Activated CD4-positive, alpha-beta T cell treated with anti-CD3 and anti-CD28 coated beads for 1 hour (primary cell): ENCODE data around the gene NLRP9.

Source experiments
- DNase-seq: peaks from one replicate; pipeline ENCODE4 v3.0.0-alpha.2; 2020

NLRP9 gene

DNA sequence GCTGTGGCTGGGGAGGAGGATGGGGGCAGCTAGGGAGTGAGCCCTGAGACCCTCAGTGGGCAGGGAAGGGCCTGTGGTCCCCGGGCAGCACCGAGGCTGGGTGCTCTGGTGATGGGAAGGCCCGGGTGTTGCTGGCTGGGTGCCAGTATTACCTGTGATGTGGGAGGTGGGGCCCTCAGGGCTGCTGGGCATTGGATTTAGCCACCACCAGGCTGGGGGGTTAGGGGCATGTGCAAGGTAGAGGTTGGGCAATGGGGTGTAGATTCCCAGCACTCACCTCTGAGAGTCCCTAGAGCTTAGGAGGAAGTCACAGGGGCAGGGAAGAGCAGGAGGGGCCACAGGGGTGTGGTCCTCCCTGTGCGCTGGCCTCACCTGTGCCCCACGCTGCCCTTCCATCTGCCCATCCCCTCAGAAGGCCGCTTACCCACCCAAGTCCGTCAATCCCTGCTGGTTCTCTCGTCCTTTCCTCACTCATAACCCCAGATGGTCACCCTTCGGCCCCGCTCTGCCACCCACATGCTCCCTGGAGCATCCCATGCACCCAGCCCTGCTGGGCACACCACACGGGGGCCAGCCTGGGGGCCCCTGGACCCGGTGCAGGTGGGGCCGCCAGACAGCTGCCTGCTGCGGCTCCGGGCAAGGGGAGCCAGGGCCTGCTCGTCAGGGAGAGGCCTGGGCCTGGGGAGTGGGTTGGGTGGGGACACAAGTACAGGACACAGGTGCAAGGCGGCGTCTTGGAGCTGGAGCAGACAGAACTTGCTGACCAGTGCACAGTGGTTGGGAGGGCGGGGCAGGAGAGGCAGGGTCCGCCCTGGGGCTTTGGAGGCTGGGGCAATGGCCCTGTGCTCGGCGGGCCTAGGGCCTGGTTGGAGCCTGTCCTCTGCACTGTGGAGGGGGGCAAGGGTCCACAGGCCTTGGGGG is 50.7 kb downstream of the NLRP9 start:
- no peak for DNase-seq

DNA sequence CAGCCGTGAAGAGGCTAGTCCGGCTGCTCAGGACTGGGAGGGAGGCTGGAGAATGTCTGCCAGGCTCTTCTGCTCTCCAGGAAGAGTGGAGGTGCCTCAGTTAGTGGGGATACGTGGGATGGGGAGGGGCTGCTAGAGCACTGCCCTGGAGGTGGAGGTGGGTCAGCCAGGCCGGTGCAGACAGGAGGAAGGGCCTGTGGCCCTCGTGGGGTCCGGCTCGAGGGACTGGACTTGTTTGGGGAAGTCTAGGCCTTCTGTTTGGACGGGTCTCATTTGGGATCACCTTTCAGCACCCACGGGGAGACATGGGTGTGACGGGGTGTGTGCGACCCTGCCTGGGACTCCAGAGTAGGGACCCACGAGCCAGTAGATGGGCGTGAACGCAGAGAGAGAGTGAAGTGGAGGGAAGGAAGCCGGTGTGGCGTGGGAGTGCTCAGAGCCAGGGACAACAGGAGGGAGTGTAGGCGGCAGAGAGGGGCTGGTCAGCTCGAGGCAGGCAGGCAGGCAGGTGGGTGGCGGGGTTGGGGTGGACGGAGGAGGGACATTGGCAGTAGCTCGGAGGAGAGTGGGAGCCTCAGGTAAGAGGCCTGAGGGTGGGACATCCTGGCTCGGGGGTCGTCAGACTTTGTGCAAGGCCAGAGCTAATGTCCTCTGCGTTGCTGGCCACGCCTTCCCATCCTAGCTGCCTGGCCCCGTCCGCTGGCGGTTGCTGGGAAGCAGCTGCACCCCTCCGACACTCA is 51.7 kb downstream of the NLRP9 start:
- DNase-seq = no peak

DNA sequence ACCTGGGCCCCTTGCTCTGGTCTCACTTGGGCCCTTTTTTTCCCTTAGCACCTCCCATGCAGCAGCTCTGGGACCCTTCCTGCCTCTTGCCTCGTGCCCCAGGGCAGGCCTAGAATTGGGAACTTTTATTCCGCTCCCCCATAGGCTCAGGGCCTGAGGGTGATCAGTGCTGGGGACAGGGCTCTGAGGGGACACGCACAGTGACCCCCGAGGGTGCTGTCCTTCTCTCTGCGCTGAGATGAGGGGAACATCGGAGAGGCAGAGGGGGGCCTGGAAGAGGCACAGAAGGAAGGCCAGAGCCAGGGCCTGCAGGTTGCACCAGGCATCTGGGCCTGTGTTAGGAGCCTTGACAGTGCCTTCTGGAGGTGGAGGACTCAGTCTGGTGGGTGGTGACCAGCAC is 52.4 kb downstream of the NLRP9 start:
- no peak for DNase-seq

DNA sequence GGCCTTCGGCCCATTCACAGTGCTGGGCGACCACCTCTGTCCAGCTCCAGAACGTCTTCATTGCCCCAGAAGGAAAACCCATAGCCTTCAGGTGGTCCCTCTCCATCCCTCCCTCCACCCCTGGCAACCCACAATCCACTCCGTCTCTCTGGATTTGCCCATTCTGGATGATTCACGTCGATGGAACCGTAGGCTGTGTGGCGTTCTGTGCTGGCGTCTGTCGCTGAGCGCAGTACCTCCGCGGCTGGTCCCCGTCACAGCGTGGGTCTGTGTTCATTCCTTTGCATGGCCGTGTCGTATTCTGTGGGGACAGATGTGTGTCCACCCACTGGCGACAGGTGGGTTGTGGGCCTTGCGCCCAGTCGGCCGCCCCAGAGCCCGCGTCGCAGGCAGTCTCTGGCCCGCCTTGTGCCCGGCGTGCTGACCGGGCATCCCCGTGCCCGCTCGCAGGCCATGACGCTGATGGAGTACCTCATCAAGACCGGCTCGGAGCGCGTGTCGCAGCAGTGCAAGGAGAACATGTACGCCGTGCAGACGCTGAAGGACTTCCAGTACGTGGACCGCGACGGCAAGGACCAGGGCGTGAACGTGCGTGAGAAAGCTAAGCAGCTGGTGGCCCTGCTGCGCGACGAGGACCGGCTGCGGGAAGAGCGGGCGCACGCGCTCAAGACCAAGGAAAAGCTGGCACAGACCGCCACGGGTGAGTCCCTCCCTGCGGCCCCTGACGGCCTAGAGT is 53.1 kb downstream of the NLRP9 start:
- no peak for DNase-seq

DNA sequence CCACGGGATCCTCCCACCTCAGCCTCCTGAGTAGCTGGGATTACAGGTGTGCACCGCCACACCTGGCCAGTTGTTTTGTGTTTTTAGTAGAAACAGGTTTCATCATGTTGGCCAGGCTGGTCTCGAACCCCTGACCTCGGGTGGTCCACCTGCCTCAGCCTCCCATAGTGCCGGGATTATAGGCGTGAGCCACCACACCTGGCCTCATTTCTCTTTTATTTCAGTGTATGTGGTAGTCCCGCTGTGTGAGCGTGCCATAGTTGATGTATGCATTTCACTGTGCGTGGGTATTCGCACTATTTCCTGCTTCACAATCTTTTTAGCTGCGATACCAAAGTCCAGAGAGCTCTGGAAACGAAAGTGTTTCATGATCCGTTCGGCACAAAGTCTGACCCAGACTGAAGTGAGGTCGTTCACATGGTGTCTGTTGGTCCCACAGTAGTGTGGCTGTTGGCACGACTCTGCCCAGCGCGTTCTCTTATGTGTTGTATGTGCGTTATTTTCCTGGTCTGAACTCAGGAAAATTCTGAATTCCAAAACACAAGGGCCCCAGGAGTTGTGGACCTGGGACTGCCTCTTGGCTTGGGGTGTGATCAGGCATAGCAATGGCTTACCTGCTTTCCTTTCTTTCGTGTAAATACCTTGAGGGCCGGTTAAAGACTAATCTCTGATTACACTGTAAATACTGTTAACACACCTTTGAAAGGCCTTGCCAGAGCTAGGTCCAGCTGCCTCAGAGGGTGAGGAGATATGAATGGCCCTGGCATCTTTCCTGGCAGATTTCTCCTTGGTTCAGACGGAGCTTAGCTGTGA is 54.5 kb downstream of the NLRP9 start:
- no peak for DNase-seq

DNA sequence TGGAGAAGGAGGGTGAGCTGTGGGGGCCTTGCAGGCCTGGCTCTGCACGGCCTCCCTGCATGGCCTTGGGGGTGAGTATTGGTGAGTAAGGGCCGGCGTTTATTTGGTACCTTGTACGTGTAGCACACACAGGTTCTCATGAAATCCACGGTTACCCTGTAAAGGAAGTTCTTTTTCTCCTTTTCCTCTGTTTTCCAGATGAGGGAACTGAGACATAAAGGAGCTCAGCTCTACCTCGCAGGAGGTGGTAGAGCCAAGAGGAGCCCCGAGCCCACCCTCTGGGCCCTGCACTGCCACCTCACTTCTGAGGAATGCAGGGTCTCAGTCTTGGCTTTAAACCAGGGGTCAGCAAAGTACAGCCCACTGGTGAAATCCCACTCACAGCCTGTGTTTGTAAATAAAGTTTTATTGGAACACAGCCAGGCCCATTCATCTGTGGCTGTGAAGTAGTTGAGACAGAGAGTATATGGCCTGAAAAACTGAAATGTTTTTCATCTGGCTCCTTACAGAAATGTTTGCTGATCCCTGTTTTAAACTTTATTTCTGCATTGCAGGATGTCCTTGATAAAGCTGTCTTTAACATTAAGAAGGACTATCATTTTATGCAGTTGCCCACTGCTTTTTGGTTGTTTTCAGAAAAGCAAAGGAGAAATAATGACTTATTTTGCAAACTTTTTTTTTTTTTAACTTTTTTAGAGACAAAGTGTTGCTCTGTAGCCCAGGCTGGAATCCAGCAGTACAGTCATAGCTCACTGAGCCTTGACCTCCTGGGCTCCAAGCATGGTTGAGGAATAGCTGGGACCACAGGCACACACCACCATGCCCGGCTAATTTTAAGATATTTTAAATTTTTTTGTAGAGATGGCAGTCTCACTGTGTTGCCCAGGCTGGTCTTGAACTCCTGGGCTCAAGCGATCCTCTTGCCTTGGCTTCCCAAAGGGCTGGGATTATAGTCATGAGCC is 56.8 kb downstream of the NLRP9 start:
- DNase-seq = no peak

DNA sequence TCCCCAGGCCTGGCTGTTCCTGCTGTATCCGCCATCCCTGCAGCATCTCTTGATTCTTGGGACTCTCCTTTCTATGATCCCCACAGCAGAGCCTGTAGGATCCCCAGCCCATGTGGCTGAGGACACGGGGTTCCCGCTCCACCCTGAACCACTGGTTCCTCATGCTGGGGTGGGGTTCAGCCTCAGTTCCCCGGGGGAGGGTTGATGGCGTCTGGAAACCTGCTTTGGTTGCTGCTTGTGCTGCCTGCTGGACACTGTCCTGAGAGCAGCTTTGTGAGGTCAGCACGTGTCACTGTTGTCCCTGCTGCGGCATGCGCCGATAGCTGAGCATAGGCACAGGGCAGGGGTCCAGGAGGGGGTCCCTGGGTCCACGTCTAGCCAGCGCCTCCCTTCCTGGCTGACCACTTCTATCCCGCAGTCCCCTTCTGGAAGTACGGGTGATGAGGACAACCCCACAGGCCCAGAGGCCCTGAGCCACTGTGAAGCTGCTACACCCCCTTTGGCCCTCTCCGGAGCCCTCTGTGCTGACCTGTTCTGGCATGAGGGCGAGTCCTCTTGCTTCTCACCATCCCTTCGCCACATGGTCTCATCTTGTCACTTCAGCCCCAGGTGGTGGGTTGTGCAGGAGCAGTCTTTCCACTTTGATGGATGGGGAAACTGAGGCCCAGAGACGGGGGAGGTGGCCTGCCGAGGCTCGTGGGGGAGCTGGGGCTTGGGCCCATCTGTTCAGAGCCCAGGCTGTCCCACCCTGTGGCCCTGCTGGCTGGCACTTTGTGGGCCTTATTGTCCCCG is 57.7 kb downstream of the NLRP9 start:
- DNase-seq = no peak

DNA sequence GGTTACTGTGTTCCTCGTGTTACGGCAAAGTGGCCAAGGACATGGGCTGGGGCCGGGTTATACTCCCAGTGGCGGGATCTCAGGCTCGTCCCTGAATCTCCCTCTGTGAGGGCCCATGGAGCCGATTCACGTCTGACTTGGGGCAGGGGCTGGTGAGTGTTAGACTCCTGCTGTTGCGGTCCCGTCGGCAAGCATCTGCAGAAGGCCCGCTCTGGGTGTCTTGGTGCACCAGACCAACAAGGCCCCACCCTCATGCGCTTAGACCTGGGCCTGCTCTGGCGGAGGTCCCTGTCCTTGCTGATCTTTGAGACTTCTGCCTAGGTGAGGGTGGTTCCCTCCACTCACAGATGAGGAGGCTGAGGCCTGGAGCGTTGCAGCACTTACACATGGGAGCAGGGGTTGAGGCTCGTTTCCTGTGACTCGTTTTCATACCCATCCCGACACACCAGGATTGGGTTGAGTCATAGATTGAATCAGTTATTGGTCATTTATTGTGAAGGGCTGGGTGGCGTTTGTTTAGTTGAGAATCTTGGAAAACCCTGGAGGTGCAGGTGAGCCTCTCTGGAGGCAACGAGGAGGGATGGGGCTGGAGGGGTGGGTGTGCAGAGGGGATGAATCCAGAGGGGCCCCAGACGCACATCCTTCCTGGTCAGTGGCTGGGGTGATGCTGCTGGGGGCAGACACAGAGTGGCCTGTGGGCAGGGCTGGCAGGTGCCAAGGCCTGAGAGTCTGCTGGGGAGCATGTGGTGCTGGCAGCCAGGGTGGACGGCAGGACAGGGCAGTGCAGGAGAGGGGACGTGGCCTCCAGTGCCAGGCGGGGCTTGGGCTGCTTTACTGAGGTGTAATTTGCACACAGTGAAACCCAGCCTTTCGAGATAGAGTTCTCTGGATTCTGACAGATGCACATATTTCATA is 58.6 kb downstream of the NLRP9 start:
- DNase-seq = no peak

DNA sequence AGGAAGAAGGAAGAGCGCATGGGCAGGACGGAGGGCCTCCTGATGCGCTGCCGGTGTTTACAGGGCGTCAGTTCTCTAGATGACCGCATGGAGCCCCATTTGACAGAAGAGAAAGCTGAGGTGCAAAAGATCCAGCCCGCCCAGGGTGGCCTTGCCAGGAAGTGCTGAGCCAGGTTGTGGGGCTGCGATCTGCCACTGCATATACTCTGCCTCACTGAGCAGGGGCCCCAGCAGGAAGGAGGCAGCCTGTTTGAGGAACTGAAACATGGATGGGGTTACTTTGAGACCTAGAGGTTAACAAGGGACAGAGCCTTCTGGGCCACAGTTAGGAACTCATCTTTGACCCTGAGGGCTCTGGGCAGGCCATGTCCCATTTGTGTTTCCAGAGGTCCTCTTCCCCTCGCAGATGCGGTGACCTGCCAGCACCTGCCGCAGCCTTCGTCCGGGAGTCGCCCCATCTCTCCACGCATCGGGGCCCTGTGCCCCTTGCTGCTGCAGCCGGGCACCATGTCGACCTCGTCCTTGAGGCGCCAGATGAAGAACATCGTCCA is 60.0 kb downstream of the NLRP9 start:
- no peak for DNase-seq

DNA sequence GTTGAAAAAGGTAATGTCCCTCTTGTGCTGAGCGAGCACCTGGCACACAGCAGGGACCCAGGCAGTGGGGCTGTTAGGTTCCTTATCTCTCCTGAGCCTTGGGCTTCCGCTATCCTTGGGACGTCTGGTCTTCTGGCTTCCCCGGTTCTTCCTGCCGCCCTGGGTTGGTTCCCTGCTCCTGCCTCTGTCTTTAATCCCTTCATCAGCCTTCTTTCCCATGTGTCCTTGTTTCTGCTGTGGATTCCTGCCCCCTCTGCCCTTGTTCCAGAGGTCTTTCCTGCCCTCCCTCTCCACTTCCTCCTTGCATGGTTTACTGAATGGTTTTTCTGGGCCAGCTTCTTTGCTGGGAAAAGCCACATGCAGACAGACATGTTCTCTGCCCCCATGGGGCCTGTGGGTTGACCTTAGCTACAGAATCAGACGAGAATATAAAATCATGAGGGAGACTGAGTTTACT is 60.6 kb downstream of the NLRP9 start:
- no peak for DNase-seq

DNA sequence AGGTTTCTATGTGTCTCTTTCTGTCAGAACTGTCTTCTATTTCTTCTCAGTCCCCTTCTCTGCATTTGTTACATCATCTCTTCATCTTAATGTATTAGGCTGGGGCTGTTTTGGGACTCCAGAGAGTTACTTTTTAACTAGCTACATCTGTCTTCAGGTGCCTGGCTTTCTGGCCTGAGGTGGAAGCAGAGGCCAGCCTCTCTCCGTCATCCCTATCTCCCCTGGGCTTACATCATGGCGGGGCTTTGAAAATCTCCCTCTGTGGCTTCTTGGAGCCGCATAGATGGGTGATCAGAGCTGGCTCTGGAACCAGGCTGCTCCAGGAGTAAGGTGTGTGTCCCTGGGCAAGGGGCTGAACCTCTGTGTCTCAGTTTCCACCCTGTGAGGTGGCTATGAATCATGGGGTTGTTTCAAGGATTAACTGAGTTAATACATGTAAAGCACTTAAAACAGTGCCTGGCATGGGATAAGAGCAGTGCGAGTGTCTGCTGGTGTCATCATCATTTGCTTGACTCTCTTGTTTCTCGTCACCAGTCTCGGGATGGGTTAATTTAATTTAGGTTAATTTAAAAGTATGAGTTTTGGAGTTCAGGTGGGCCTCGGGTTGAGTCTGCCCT is 61.2 kb downstream of the NLRP9 start:
- no peak for DNase-seq

DNA sequence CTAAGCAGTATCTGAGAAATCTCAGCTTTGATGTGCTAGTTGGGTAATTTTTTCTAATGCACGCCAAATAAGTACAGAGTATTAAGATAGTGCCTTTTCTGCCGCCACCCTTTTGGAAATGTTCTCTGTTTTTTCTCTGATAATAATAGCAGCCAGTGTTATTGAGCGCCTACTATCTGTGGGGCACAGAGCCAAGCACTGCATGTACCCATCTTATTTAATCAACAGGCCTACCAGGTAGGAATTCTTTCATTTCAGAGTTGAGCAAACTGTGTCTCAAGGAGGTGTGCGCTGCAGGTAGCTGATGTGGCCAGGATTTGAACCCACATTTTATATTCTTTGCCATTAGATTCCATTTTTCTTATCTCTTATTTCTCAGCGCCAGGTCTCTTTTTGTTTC is 61.8 kb downstream of the NLRP9 start:
- no peak for DNase-seq

DNA sequence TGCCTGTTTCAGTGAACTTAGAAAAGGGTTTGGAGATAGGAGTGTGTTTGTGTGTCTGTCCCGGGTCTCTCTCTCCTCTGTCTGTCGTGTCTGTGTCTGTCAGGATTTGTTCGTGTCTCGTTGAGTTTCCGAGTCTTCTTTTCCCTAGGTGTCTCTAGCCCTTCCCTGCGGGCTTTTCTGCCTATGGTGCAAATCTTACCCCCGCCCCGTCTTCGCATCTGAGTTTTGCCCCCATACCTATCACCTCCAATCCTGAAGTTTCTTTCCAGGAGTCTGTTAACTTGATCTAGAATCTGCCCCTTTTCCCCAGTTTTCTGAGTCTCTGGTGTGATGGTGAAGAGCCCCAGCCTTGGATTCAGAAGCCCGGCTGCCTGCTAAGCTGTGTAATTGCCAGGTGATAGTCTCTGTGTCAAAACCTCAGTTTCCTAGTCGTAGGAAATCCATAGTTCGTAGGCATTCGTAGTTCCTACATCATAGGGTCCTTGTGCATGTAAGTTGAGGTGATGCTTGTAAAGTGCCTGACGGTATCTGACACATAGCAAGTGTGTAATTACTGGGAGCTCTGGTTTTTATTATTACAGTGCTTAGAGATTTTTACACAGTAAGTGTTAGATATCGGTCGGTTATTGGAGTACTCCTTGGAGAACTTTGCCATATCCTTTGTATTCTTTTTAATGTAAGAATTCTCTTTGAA is 62.4 kb downstream of the NLRP9 start:
- DNase-seq = no peak

DNA sequence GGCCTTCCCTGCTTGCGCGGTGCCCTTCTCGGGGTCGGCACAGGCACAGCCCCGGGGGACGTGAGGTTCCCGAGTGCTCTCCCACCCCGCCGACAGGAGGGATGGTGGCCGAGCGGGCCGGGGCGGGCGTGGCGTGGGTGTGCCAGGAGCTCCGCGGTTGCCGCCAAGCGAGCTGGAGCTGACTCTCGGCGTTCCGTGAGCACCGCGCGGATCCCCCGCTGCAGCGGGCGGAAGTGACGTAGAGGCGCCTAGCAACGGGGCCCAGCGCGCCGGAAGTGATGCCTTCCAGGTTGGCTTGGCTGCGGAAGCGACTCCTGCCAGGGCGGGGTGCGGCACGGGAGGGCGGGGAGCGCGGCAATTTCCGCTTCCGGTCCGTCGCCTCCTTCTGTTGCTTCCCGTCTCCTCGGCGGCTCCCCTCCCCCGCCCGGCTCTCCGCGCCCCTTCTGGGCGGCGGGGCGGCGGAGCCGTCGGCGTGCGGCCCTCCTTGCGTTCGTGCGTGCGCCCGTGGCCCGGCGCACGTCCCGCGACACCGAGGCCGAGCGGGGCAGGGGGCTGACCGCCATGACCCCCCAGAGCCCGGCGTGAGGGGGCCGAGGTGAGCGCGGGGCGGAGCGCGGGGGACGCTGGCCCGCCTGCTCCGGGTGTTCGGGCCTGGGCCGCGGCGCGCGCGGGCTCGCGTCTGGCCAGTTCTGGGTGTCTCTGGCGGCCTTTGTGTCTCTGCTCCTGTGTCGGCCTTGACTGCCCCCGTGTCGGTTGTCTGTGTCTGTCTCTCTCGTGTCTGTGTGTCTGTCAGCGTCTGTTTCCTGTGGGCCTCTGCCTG is 63.2 kb downstream of the NLRP9 start, which contains the start of gene EPN1:
Gene EPN1, plus strand, starts transcription at position 386 of the 820 bp plus-strand sequence. CDS start 3,402 bp downstream, outside the sequence.
- DNase-seq = peak; percentile 97

DNA sequence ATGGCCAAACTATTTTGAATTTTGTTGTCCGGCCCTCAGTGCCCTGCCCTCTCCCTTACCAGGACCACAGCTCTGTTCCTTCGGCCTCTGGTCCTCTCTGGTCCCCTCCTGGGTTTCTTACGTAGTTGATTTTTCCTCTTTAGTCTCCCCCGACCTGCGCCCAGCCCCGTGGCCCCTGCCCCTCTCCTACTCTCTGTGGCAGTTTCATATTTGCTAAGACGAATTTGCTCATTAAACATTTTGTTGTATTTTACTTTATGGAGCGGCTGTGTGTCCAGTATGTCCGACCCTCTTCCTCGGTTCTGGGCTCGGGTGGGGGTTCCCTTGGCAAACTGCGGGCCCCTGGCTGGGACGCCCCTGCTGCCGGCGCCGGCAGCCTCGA is 63.8 kb downstream of the NLRP9 start:
- DNase-seq = no peak

DNA sequence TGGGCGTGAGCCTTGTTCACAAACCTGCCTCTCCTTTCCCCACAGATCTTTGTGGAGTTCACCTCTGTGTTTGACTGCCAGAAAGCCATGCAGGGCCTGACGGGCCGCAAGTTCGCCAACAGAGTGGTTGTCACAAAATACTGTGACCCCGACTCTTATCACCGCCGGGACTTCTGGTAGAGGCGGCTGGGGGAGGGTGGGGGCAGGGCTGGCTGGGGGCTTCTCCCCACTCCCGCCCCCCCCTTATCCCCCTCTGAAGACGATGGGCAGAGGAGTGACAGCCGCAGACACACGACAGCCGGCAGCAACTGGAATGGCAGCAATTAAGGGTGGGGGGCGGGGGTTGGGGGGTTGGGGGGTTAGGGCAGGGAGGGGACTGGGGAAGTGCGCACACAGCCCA is 64.3 kb downstream of the NLRP9 start:
- no peak for DNase-seq

DNA sequence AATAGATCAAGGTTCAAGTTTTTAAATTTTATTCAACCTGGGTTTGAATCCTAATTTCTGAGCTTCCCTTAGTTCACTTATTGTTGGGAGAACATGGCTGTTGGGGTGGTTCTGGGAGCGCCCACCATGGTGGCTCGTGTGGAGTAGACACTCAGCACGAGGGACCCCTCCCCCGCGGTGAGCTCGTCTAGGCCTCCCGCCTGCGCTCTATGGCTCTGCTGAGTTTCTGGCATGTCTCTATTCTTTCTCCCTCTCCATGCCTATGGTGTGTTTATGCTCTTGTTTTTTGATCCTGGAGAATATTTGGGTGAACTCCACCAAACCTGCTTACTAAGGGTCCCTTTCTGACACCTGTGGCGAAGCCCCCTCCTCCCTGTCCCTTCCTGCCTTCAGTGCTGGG is 64.7 kb downstream of the NLRP9 start:
- DNase-seq = no peak
